ENCODE measurements around the gene TNF.
"Not testable (repeated sequence)": the region's sequence is repeated elsewhere in the genome, so short reads cannot be mapped to it uniquely, and the experiment has no call there.

Gene TNF

GRCh38 chr6:31544676-31545075 lies 30.7 kb upstream of the TNF start:
- no peak for DNase-seq

- no peak for DNase-seq
These were observed 30.1 kb upstream of the TNF start for GRCh38 chr6:31545291-31545690.

- DNase-seq, result peak; percentile 92
These were observed 28.9 kb upstream of the TNF start, which contains the start of gene ATP6V1G2 for GRCh38 chr6:31546339-31546957. Gene ATP6V1G2 (minus strand): TSS chr6:31546608. CDS start chr6:31546559, 49 bp downstream.

DNA sequence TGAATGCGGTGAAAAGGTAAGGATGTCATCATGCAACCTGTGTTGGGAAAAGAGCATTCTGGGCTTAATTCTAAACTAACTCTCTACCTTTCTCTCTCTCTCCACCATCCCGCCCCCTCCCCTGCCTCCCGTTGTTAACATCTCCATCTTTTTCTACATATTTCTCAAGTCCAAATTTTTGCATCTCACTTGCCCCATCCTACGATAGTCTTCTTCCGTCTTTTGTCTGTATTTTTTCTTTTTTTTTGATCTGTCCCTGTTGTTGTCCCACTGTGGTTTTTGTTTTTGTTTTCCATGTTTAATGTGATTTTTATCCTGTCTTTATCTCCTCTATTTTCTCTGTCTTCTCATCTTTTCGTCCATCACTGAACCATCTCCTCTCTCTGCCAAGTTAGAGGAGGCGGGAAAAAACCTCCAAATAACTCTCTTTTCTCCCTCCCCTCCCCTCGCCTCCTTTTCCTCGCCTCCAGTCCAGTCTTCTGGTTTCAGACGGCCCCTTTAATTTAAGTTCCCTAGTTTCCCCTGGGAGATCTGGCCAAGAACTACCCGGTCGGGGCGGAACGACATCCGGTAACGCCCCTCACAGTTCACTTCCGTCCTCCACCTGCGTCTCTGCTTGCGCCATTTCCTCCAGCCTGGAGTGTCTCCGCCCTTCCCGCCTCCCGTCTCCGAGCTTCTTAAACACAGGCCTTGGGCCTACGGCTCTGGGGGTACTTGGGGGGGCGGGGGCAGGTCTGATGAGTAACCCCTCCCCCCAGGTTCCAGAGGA lies 28.2 kb upstream of the TNF start, which contains the start of gene NFKBIL1:
NFKBIL1 (plus strand) TSS at position 651 of the 769 bp plus-strand sequence; CDS start at position 738, 87 bp downstream.
- DNase-seq, result peak; percentile 98

GRCh38 chr6:31547727-31548543 lies 27.4 kb upstream of the TNF start:
- DNase-seq, result no peak

DNA sequence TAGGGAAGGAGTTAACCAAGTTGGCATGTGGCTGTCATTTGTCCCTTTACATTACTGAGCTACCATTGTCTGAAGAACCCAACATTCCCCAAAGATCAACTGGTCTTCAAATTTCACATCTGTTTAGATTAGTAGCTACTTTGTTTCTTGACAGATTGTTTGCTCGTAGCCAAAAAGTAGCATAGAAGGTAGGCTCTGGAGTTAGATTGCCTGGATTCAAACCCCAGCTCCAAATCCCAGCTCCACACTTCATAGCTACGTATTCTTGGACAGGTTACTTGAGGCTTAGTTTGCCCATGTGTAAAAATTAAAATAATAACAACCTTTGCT lies 26.9 kb upstream of the TNF start:
- DNase-seq, result no peak

DNA sequence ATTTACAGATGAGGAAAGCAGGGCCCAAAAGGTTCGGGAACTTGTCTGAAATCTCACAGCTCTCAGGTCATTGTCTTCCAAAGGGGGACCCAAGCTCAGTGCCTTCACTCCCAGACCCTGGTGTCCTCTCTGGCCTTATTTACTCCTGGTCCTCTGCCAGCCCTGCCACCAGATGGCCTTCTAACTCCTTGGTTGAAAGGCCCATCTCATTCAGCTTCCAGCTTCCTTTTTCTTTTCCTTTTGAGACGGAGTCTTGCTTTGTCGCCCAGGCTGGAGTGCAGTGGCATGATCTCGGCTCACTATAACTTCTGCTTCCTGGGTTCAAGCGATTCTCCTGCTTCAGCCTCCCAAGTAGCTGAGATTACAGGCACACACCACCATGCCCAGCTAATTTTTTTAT lies 24.0 kb upstream of the TNF start:
- not testable (repeated sequence) for DNase-seq

- DNase-seq, result no peak
These were observed 19.1 kb upstream of the TNF start for GRCh38 chr6:31556307-31556706.

DNA sequence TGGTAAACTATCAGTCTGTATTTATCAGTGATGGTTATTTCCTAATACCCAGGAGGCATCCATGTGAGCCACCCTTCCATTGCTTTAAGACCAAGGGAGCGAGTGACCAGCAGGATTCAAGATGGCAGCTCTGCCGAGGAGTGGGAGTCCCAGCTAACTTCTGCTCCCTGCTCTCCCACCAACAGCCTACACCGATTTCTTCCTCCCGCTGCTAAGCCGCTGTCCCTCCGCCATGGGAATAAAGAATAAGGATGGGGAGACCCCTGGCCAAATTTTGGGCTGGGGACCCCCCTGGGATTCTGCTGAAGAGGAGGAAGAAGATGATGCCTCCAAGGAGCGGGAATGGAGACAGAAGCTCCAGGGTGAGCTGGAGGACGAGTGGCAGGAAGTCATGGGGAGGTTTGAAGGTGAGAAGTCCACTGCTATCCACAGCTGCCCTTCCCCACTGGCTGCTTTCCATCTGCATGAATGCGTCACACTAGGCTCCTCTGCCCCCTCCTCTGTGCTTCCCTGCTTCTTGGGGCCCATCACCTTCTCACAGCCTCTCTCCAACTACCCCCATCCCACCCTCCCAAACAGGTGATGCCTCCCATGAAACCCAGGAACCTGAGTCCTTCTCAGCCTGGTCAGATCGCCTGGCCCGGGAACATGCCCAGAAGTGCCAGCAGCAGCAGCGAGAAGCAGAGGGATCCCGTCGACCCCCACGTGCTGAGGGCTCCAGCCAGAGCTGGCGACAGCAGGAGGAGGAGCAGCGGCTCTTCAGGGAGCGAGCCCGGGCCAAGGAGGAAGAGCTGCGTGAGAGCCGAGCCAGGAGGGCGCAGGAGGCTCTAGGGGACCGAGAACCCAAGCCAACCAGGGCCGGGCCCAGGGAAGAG lies 17.7 kb upstream of the TNF start:
- no peak for DNase-seq

GRCh38 chr6:31558318-31558625 lies 17.1 kb upstream of the TNF start:
- no peak for DNase-seq

DNA sequence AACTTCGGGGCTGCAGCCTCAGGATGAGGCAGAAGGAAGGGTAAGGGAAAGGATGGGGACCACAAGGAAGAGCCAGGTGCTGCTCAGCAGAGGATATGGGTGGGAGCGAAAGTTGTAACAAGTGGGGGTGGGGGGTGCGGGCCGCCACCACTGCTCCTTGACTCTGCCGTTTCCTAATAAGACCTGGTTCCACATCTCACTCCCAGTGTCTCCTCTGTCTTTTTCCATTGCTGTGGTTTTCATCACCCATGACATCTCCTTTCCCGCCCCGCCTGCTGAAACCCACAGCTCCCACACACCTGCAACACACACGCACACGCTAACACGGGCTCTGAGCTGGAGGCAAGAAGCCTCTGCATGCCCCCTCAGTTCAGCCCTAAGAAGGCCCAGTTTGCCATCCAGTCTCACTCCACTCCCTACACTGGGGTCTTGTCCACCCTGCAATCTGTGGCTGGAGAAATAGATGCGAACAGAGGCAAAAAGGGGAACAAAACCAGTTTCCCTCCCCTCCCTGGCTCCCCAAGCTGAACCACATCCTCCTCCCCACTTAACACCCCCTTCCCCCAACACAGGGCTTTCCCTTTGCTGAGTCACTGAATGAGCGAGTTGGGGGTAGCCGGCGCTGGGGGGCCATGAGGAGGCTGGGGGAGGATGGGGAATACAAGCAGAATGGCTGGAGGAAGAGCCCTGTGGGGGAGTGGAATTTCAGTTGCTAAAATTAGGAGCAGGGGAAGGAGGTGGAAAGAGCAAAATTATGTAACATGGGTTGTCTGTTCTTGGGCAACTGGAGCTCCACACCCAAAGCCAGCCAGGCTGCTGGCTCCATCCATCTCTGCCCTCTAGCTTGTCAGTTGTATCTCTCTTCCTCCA lies 16.5 kb upstream of the TNF start:
- no peak for DNase-seq

DNA sequence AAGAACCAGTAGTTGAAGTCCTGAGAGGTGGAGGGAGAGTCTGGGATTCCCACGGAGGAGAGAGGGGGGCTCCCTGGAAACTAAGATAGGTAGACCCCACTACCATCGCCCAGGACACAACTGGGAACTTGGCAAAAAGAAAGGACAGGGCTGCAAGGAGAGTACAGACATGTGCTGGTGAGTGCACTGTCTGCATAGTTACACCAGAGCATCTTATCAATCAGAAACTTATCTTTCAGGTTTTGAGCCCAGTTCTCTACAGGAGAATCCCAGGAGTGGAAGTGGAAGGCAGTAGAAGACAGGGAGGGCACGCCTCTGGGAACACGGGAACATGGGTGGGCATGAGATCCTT lies 15.8 kb upstream of the TNF start:
- no peak for DNase-seq

DNA sequence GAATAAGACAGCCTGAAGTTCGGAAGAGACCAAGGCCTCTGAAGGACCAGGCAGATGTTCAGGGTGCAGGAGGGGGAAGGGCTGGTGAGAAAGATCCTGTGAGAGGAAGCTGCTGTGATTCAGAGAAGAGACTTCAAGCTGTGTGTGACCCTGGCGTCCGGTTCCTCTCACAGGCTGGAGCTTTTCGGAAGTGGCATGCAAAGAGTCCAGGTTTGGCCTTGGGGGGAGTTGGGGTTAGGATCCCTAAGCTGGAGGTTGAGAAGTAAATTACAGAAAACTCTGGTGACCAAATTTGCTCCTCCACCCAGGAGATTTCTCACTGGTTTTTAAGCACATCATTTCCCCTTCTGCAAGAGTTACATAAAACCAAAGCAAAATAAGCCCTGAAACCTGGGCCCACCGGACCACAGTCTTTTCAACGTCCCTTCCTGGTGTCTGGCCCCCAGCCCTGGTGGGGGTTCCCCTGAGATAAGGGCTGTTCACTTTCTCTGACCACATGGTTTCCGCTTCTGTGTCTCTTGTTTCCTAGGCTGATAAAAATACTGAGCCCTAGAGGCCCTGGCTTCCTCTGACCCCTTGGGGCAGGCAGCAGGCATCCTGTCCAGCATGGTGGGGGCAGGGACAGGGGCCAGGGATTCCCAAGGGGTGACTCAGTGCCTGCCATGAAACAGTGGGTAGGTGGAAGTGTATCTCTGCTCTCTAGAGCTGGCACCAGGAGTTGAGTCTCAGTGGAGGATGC lies 15.2 kb upstream of the TNF start:
- DNase-seq, result peak; percentile 67

DNA sequence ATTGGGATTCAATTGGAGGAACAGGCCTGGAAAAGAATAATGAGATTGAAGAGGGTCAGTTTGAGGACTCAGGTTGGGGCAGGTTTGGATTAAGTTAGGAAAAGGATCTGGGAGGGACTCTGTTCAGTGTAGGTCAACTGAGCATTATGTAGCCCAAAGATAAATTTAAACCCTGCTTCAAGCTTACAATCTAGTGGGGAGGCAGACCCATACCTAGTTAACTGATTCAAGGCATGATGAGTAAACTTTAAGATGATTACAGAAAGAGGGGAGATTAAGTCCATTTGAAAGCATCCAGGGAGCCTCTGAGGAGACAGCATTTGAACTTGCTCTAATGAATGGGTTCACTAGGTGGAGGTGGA lies 14.7 kb upstream of the TNF start:
- no peak for DNase-seq

- DNase-seq, result no peak
These were observed 7.6 kb upstream of the TNF start for GRCh38 chr6:31567531-31568370.

GRCh38 chr6:31568537-31568961 lies 6.8 kb upstream of the TNF start:
- DNase-seq, result no peak

DNA sequence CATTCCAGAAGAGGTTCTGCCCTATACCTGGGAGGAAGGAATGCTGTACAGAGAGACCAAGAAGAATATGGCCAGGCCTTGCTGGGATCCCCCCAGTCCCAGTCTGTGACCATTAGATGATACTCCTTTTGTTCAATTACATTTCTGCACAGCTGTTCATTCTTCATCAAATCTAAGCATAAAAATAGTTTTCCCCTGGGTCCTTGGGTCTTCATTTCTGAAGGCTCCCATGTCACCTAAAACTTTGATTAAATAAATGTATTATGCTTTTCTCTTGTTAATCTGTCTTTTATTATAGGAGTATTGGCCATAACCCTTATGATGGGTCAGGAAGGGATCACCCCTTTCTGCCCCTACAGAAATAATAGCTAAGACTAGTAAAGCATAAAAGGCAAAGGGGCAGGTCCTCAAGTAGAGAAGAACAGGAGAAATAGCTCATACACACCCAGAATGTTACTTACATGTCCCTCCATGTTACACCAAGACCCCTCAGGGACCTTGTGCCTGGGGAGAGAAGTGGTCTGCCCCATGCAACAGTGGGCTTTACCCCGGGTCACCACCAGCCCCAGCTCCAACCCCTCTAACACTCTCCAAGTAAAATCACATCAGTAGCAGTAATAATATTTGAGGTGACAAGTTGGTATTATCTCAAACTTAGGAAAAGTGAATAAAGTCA lies 5.4 kb upstream of the TNF start:
- no peak for DNase-seq

DNA sequence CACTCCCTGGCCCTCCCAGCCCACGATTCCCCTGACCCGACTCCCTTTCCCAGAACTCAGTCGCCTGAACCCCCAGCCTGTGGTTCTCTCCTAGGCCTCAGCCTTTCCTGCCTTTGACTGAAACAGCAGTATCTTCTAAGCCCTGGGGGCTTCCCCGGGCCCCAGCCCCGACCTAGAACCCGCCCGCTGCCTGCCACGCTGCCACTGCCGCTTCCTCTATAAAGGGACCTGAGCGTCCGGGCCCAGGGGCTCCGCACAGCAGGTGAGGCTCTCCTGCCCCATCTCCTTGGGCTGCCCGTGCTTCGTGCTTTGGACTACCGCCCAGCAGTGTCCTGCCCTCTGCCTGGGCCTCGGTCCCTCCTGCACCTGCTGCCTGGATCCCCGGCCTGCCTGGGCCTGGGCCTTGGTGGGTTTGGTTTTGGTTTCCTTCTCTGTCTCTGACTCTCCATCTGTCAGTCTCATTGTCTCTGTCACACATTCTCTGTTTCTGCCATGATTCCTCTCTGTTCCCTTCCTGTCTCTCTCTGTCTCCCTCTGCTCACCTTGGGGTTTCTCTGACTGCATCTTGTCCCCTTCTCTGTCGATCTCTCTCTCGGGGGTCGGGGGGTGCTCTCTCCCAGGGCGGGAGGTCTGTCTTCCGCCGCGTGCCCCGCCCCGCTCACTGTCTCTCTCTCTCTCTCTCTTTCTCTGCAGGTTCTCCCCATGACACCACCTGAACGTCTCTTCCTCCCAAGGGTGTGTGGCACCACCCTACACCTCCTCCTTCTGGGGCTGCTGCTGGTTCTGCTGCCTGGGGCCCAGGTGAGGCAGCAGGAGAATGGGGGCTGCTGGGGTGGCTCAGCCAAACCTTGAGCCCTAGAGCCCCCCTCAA lies 3.1 kb upstream of the TNF start, which contains the start of gene LTA:
LTA (plus strand) TSS at position 249 of the 871 bp plus-strand sequence; CDS start at position 703, 454 bp downstream.
- DNase-seq, result no peak
